A375 (cell line): ENCODE results near the gene HBG2. TPM values are rescaled to one million over a fixed set of nuclear protein-coding genes. Genes with fewer than 3 reads are reported as not detected.

Experiments
- total RNA-seq: library from RNA; depleted of rRNA; stranded (reverse); fragments of >200 nt; shearing (Covaris generic); gene quantifications from 2 replicates; pipeline ENCODE4 v1.2.3, GENCODE V29; 2014; rRNA removed

The HBG2 gene
- 2.7 and 3.2 TPM in 2 replicates for total RNA-seq

DNA sequence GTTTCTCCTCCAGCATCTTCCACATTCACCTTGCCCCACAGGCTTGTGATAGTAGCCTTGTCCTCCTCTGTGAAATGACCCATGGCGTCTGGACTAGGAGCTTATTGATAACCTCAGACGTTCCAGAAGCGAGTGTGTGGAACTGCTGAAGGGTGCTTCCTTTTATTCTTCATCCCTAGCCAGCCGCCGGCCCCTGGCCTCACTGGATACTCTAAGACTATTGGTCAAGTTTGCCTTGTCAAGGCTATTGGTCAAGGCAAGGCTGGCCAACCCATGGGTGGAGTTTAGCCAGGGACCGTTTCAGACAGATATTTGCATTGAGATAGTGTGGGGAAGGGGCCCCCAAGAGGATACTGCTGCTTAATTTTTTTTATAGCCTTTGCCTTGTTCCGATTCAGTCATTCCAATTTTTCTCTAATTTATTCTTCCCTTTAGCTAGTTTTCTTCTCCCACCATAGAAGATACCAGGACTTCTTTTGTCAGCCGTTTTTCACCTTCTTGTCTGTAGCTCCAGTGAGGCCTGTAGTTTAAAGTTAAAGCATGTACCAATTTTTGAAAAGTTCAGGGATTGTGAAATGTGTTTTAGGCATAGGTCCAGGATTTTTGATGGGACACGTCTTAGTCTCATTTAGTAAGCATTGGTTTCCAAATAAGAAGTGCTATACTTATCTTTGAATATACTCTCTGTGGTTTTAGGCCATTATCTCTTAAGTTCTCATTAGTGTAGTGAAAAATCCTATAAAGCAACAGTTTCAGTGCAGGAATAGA lies at the start of gene HBG2:
TSS of gene HBG2 (minus strand) at position 136 of the 768 bp plus-strand sequence. CDS start at position 83, 53 bp downstream.

DNA sequence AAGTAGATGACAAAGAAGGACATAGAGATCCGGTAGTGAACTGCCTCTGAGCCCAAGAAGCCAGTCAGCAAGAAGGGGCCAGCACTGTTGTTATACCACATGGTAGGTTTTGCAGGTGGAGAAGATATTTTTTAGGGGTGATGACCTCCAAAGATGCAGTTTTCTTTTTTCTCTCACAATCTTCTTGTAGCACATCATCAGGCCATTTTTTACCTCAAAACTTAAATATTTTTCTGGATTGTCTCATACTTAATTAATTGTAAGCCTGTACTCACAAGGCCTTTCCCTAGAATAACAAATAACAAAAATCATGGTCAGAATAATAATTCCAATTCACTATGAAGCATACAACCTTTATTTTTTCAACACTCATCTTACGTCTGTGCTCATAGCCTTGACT lies 47.3 kb upstream of the HBG2 start, which contains the start of gene OR51B4:
TSS of gene OR51B4 (minus strand) at position 101 of the 400 bp plus-strand sequence. CDS start at position 101, 0 bp downstream.

DNA sequence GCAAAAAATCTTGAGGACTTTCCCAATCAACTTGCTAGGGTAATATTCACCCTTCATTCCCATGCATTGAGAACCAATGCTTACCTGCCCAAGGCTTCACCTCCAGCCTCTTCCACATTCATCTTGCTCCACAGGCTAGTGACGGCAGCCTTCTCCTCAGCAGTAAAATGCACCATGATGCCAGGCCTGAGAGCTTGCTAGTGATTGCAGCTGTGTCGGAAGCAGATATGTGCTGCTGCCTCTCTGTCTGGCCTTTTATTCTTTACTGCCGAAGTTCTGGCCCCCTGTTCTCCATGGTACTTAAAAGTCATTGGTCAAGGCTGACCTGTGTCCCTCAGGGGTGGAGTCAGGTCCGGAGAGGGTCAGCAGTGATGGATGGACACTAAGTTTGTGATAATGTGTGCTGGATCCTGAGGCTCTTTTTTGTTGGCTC lies 15.2 kb upstream of the HBG2 start, which contains the start of gene HBE1:
TSS of gene HBE1 (minus strand) at position 231 of the 433 bp plus-strand sequence. CDS start at position 176, 55 bp downstream.

DNA sequence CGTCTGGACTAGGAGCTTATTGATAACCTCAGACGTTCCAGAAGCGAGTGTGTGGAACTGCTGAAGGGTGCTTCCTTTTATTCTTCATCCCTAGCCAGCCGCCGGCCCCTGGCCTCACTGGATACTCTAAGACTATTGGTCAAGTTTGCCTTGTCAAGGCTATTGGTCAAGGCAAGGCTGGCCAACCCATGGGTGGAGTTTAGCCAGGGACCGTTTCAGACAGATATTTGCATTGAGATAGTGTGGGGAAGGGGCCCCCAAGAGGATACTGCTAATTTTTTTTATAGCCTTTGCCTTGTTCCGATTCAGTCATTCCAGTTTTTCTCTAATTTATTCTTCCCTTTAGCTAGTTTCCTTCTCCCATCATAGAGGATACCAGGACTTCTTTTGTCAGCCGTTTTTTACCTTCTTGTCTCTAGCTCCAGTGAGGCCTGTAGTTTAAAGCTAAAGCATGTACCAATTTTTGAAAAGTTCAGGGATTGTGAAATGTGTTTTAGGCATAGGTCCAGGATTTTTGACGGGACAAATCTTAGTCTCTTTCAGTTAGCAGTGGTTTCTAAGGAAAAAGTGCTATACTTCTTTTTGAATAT lies 4.7 kb downstream of the HBG2 start, which contains the start of gene HBG1:
TSS of gene HBG1 (minus strand) at position 51 of the 590 bp plus-strand sequence. CDS start 53 bp downstream, outside the sequence.

DNA sequence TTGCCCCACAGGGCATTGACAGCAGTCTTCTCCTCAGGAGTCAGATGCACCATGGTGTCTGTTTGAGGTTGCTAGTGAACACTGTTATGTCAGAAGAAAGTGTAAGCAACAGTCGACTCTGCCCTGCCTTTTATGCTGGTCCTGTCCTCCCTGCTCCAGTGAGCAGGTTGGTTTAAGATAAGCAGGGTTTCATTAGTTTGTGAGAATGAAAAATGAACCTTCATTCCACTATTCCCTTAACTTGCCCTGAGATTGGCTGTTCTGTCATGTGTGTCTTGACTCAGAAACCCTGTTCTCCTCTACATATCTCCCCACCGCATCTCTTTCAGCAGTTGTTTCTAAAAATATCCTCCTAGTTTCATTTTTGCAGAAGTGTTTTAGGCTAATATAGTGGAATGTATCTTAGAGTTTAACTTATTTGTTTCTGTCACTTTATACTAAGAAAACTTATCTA lies 20.2 kb downstream of the HBG2 start, which contains the start of gene HBD:
TSS of gene HBD (minus strand) at position 103 of the 454 bp plus-strand sequence. CDS start at position 53, 50 bp downstream.

DNA sequence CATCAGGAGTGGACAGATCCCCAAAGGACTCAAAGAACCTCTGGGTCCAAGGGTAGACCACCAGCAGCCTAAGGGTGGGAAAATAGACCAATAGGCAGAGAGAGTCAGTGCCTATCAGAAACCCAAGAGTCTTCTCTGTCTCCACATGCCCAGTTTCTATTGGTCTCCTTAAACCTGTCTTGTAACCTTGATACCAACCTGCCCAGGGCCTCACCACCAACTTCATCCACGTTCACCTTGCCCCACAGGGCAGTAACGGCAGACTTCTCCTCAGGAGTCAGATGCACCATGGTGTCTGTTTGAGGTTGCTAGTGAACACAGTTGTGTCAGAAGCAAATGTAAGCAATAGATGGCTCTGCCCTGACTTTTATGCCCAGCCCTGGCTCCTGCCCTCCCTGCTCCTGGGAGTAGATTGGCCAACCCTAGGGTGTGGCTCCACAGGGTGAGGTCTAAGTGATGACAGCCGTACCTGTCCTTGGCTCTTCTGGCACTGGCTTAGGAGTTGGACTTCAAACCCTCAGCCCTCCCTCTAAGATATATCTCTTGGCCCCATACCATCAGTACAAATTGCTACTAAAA lies 27.8 kb downstream of the HBG2 start, which contains the start of gene HBB:
TSS of gene HBB (minus strand) at position 340 of the 579 bp plus-strand sequence. CDS start at position 290, 50 bp downstream.

Other genes with a start within 250 kb of the HBG2 start
- gene OR52J3, start 208.3 kb downstream of the HBG2 start, total RNA-seq = not detected in 2 replicates
- not detected in 2 replicates for gene OR52E2, start 195.2 kb downstream of the HBG2 start, total RNA-seq
- not detected in 2 replicates for gene OR52E1, start 185.2 kb downstream of the HBG2 start, total RNA-seq
- not detected in 2 replicates for gene OR52A5, start 116.4 kb downstream of the HBG2 start, total RNA-seq
- not detected in 2 replicates for gene OR52A1, start 100.0 kb downstream of the HBG2 start, total RNA-seq
- gene OR51V1, start 54.1 kb downstream of the HBG2 start, total RNA-seq = not detected in 2 replicates
- not detected in 2 replicates for gene HBB, start 27.7 kb downstream of the HBG2 start, total RNA-seq
- not detected in 2 replicates for gene HBD, start 20.3 kb downstream of the HBG2 start, total RNA-seq
- gene HBG1, start 4.9 kb downstream of the HBG2 start, total RNA-seq = not detected in 2 replicates
- gene HBE1, start 15.2 kb upstream of the HBG2 start, total RNA-seq = 40.6 and 51.6 TPM in 2 replicates
- 4.0 and 7.5 TPM in 2 replicates for gene OR51B4, start 47.2 kb upstream of the HBG2 start, total RNA-seq
- 0.85 and 1.4 TPM in 2 replicates for gene OR51B2, start 69.5 kb upstream of the HBG2 start, total RNA-seq
- 15.1 and 23.2 TPM in 2 replicates for gene OR51B5, start 88.7 kb upstream of the HBG2 start, total RNA-seq
- gene OR51B6, start 96.7 kb upstream of the HBG2 start, total RNA-seq = not detected in 2 replicates
- gene OR51M1, start 129.0 kb upstream of the HBG2 start, total RNA-seq = not detected in 2 replicates
- gene OR51Q1, start 167.3 kb upstream of the HBG2 start, total RNA-seq = not detected in 2 replicates
- gene OR51I1, start 186.7 kb upstream of the HBG2 start, total RNA-seq = 0.57 and 1.0 TPM in 2 replicates
- not detected in 2 replicates for gene OR51I2, start 194.5 kb upstream of the HBG2 start, total RNA-seq
- 0.13 TPM in 1 of 2 replicates, not detected in the other for gene OR52D1, start 233.9 kb upstream of the HBG2 start, total RNA-seq